ENCODE results near the gene PMEPA1. TPM values are rescaled to one million over a fixed set of nuclear protein-coding genes. Genes with fewer than 3 reads are reported as not detected.

Gene PMEPA1
- polyA plus RNA-seq, 4 donors = 20.3 to 23.7 (median 22.0) TPM

GRCh38 chr20:57680934-57681914 is 28.6 kb downstream of the PMEPA1 start:
- DNase-seq (ENCODE audit: low read depth in 4 of 4, low spot score in 3 of 4) = no peak

GRCh38 chr20:57680131-57680716 is 29.6 kb downstream of the PMEPA1 start:
- no peak for DNase-seq (ENCODE audit: low read depth in 4 of 4, low spot score in 3 of 4)

- DNase-seq (ENCODE audit: low read depth in 4 of 4, low spot score in 3 of 4) = no peak
Observed at GRCh38 chr20:57679113-57679512, 30.7 kb downstream of the PMEPA1 start.

GRCh38 chr20:57678340-57678739 is 31.5 kb downstream of the PMEPA1 start:
- no peak for DNase-seq (ENCODE audit: low read depth in 4 of 4, low spot score in 3 of 4)

GRCh38 chr20:57677584-57677982 is 32.2 kb downstream of the PMEPA1 start:
- no peak for DNase-seq (ENCODE audit: low read depth in 4 of 4, low spot score in 3 of 4)

- no peak for DNase-seq (ENCODE audit: low read depth in 4 of 4, low spot score in 3 of 4)
Observed at GRCh38 chr20:57676589-57677583, 32.9 kb downstream of the PMEPA1 start.

- DNase-seq (ENCODE audit: low read depth in 4 of 4, low spot score in 3 of 4) = no peak
Observed at GRCh38 chr20:57675773-57676172, 34.0 kb downstream of the PMEPA1 start.

- DNase-seq (ENCODE audit: low read depth in 4 of 4, low spot score in 3 of 4) = no peak
Observed at GRCh38 chr20:57672953-57673575, 36.8 kb downstream of the PMEPA1 start.

- DNase-seq (ENCODE audit: low read depth in 4 of 4, low spot score in 3 of 4) = no peak
Observed at GRCh38 chr20:57672164-57672563, 37.7 kb downstream of the PMEPA1 start.

GRCh38 chr20:57671662-57672061 is 38.2 kb downstream of the PMEPA1 start:
- no peak for DNase-seq (ENCODE audit: low read depth in 4 of 4, low spot score in 3 of 4)

- DNase-seq (ENCODE audit: low read depth in 4 of 4, low spot score in 3 of 4) = no peak
Observed at GRCh38 chr20:57671072-57671391, 38.8 kb downstream of the PMEPA1 start.

- DNase-seq (ENCODE audit: low read depth in 4 of 4, low spot score in 3 of 4) = no peak
Observed at GRCh38 chr20:57670288-57671071, 39.3 kb downstream of the PMEPA1 start.

GRCh38 chr20:57669632-57670031 is 40.2 kb downstream of the PMEPA1 start:
- DNase-seq (ENCODE audit: low read depth in 4 of 4, low spot score in 3 of 4) = no peak

GRCh38 chr20:57667924-57668782 is 41.7 kb downstream of the PMEPA1 start:
- DNase-seq (ENCODE audit: low read depth in 4 of 4, low spot score in 3 of 4) = no peak

GRCh38 chr20:57667388-57667787 is 42.4 kb downstream of the PMEPA1 start:
- no peak for DNase-seq (ENCODE audit: low read depth in 4 of 4, low spot score in 3 of 4)

GRCh38 chr20:57666834-57667157 is 43.0 kb downstream of the PMEPA1 start:
- no peak for DNase-seq (ENCODE audit: low read depth in 4 of 4, low spot score in 3 of 4)

- DNase-seq (ENCODE audit: low read depth in 4 of 4, low spot score in 3 of 4) = no peak
Observed at GRCh38 chr20:57666106-57666833, 43.5 kb downstream of the PMEPA1 start.

GRCh38 chr20:57665589-57665971 is 44.2 kb downstream of the PMEPA1 start:
- no peak for DNase-seq (ENCODE audit: low read depth in 4 of 4, low spot score in 3 of 4)

Data from right renal pelvis (tissue), 4 donors.